ENCODE measurements around the gene PRUNE2.

GRCh38 chr9:76863832-76864231, 42.1 kb downstream of the PRUNE2 start:
- TF ChIP-seq CTCF (IDR thresholded peaks at IDR 0.05): no peak
- TF ChIP-seq EP300 (IDR thresholded peaks at IDR 0.05): no peak
